Lung (tissue), 12 donors: ENCODE data around the gene CDC45. TPM values are rescaled to one million over a fixed set of nuclear protein-coding genes. Genes with fewer than 3 reads are reported as not detected.

ENCODE experiments used
- ATAC-seq: fragments of 200-7000 bp; cut with Tn5 transposase; one replicate; pipeline ENCODE4 v1.9.1; 2020; ENCODE audit warnings: moderate number of reproducible peaks; ENCODE audit not compliant: insufficient read depth, low FRiP score
- DNase-seq, 3 donors: peaks; one replicate each; pipeline ENCODE4 v3.0.0-alpha.2; 2013 to 2017
- H3K27ac ChIP-seq, 2 donors: one replicate each; pipeline ENCODE4 v1.5.1; 2013; ENCODE audit warnings: mild to moderate bottlenecking in 2 of 2, moderate library complexity in 2 of 2, control low read depth in 1 of 2, inconsistent platforms in 1 of 2, low read depth in 1 of 2, low read length in 1 of 2
- H3K27me3 ChIP-seq, 3 donors: one replicate each; pipeline ENCODE4 v1.5.1; 2013; ENCODE audit warnings: low read length in 2 of 3; ENCODE audit not compliant: control insufficient read depth in 3 of 3, insufficient read depth in 3 of 3
- H3K36me3 ChIP-seq, 4 donors: one replicate each; pipeline ENCODE4 v1.5.1; 2013; ENCODE audit warnings: low read length in 4 of 4, mild to moderate bottlenecking in 1 of 4, moderate library complexity in 1 of 4; ENCODE audit not compliant: control insufficient read depth in 4 of 4, insufficient read depth in 4 of 4
- H3K4me1 ChIP-seq, 5 donors: one replicate each; pipeline ENCODE4 v1.5.1; 2013; ENCODE audit warnings: low read length in 5 of 5, mild to moderate bottlenecking in 2 of 5, moderate library complexity in 1 of 5; ENCODE audit not compliant: control insufficient read depth in 5 of 5, insufficient read depth in 5 of 5
- H3K4me3 ChIP-seq: one replicate; pipeline ENCODE4 v1.5.1; 2013; ENCODE audit warnings: mild to moderate bottlenecking, control low read depth, moderate library complexity
- H3K9ac ChIP-seq, 2 donors: one replicate each; pipeline ENCODE4 v1.5.1; 2013; ENCODE audit warnings: low read length in 2 of 2, control low read depth in 1 of 2; ENCODE audit not compliant: insufficient read depth in 1 of 2
- H3K9me3 ChIP-seq, 4 donors: one replicate each; pipeline ENCODE4 v1.5.1; 2013; ENCODE audit warnings: low read length in 3 of 4, mild to moderate bottlenecking in 1 of 4, moderate library complexity in 1 of 4; ENCODE audit not compliant: control insufficient read depth in 4 of 4, insufficient read depth in 3 of 4
- CTCF ChIP-seq: IDR thresholded peaks from 2 replicates; pipeline ENCODE4 v1.5.1; 2012; ENCODE audit warnings: mild to moderate bottlenecking; ENCODE audit errors: control extremely low read depth, extremely low read depth
- WGBS, 2 donors: extraction: QIAGEN DNeasy Blood & Tissue Kit; methylation state at CpG; one replicate each; pipeline ENCODE4 v1.1.7; 2013; 5-methylcytosine and 5-hydroxymethylcytosine counted together
- polyA plus RNA-seq, 2 donors: library from polyadenylated mRNA; stranded (reverse); fragments of 200-250 nt; gene quantifications; one replicate each; pipeline ENCODE4 v1.2.1, GENCODE V29; 2013
- total RNA-seq, 2 donors: library from RNA; depleted of rRNA in 1 of 2; stranded (reverse); fragments of >200 nt in 1 of 2; gene quantifications; one replicate each; pipeline ENCODE4 v1.2.1, GENCODE V29; 2014 to 2021
- donor health status: control.
- donor health status: control.
- donor health status: Bipolar disorder and iron deficiency.
- donor health status: healthy.
- donor health status: DM: yes; HTN: yes; CAD: no.

The CDC45 gene
- total and polyA plus RNA-seq, 4 donors = 2.1 to 6.8 (median 3.1) TPM

- Histone ChIP-seq H3K4me3 (no peak overlapping the region), H3K27me3 (peaks cover 0 to 11% (median 6%) of the 10 kb centered on the region in 3 donors), H3K4me1 (peaks cover 0 to 24% (median 10%) of the 10 kb centered on the region in 5 donors), H3K27ac (peak overlapping the region in 1 of 2 donors; percentile 94), H3K9ac (no peak overlapping the region), H3K36me3 (peaks cover 0 to 6% (median 0%) of the 10 kb centered on the region in 4 donors), H3K9me3 (peaks cover 0 to 5% (median 0%) of the 10 kb centered on the region in 4 donors)
- 83 to 84% methylated on average over 7 of the region's 7 CpGs for WGBS, 2 donors
- DNase-seq (no peak), ATAC-seq (no peak)
- no peak for TF ChIP-seq CTCF
Observed at GRCh38 chr22:19526702-19527111, 47.0 kb downstream of the CDC45 start.

GRCh38 chr22:19527321-19527721 lies 47.6 kb downstream of the CDC45 start:
- TF ChIP-seq CTCF = no peak
- peaks cover 0 to 5% (median 0%) of the 10 kb centered on the region in 4 donors for H3K9me3 ChIP-seq
- H3K4me3 ChIP-seq = no peak overlapping the region
- H3K27ac ChIP-seq = peak overlapping the region in 1 of 2 donors; percentile 94
- peaks cover 0 to 24% (median 10%) of the 10 kb centered on the region in 5 donors for H3K4me1 ChIP-seq
- H3K27me3 ChIP-seq = peaks cover 0 to 11% (median 6%) of the 10 kb centered on the region in 3 donors
- H3K9ac ChIP-seq = no peak overlapping the region
- H3K36me3 ChIP-seq = peaks cover 0 to 6% (median 0%) of the 10 kb centered on the region in 4 donors
- WGBS, 2 donors = 77 to 87% methylated on average over 5 of the region's 5 CpGs
- DNase-seq = peak in 1 of 3 donors; percentile 23
- no peak for ATAC-seq

GRCh38 chr22:19527861-19528417 lies 48.2 kb downstream of the CDC45 start:
- DNase-seq (no peak), ATAC-seq (no peak)
- peaks cover 0 to 22% (median 10%) of the 10 kb centered on the region in 5 donors for H3K4me1 ChIP-seq
- H3K27me3 ChIP-seq = peaks cover 0 to 8% (median 6%) of the 10 kb centered on the region in 3 donors
- H3K9me3 ChIP-seq = peaks cover 0 to 5% (median 0%) of the 10 kb centered on the region in 4 donors
- no peak overlapping the region for H3K4me3 ChIP-seq
- 76 to 81% methylated on average over 17 of the region's 17 CpGs for whole genome bisulfite sequencing, 2 donors
- no peak overlapping the region for H3K9ac ChIP-seq
- TF ChIP-seq CTCF = no peak
- H3K36me3 ChIP-seq = no peaks in the 10 kb centered on the region
- peak overlapping the region in 1 of 2 donors; percentile 16 for H3K27ac ChIP-seq

- ATAC-seq = no peak
- no peak overlapping the region for H3K27ac ChIP-seq
- 53 to 74% methylated on average over 4 of the region's 4 CpGs for WGBS, 2 donors
Observed at GRCh38 chr22:19529811-19530210, 50.1 kb downstream of the CDC45 start.

More at GRCh38 chr22:19529811-19530210, 50.1 kb downstream of the CDC45 start:
- H3K4me3 ChIP-seq = no peak overlapping the region
- DNase-seq = no peak
- peaks cover 0 to 14% (median 7%) of the 10 kb centered on the region in 5 donors for H3K4me1 ChIP-seq
- H3K36me3 ChIP-seq = no peaks in the 10 kb centered on the region
- TF ChIP-seq CTCF = no peak
- H3K27me3 ChIP-seq = peaks cover 0 to 6% (median 2%) of the 10 kb centered on the region in 3 donors
- H3K9ac ChIP-seq = no peak overlapping the region
- H3K9me3 ChIP-seq = no peaks in the 10 kb centered on the region
